Ishikawa (cell line): ENCODE data around the gene NT5C.

Experiments
- EP300 ChIP-seq: IDR thresholded peaks from 2 replicates; pipeline ENCODE4 v1.6.1; 2012; ENCODE audit warnings: borderline replicate concordance
- NFIC ChIP-seq: IDR thresholded peaks from 2 replicates; pipeline ENCODE4 v1.6.1; 2012
- TF ChIP-seq, protein P1 (sequence below): IDR thresholded peaks from 2 replicates; pipeline ENCODE4 v1.6.1; 2012

- TF ChIP-seq NFIC (no peak), EP300 (no peak)
- TF ChIP-seq, protein P1, sequence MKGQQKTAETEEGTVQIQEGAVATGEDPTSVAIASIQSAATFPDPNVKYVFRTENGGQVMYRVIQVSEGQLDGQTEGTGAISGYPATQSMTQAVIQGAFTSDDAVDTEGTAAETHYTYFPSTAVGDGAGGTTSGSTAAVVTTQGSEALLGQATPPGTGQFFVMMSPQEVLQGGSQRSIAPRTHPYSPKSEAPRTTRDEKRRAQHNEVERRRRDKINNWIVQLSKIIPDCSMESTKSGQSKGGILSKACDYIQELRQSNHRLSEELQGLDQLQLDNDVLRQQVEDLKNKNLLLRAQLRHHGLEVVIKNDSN: no peak
Observed at GRCh38 chr17:75114552-75115314, 16.8 kb downstream of the NT5C start.
